ENCODE results near the gene LARGE1. TPM values are rescaled to one million over a fixed set of nuclear protein-coding genes. Genes with fewer than 3 reads are reported as not detected.
A peak's percentile ranks its signal among the peaks of the same experiment; 100 is the strongest.

The LARGE1 gene
- total and polyA plus RNA-seq, 2 of the 13 experiments (the other 11 are each of a cell fraction or from before 2014, with no cell fraction given): 8.4 to 11.0 TPM

DNA sequence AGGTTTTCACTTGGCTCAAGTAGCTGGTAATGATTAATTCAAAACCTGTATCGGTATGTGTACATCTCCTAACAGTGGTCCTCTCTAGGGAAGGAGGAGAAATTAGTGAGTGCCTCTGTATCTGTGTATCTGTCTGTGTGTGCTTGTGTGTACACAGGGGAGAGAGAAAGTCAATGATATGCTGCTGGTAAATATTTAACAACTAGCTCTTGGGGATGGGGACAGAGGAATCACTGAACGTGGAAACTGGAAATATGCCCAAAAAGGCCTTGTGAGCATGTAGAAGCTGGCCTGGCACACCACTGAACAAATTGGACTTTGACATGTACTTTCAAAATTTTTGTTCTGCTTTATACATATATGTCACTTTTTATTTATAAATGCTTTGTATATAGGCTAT is 648.1 kb downstream of the LARGE1 start (continued):
- TF ChIP-seq ARID5B (CRISPR knock-in tag; IDR thresholded peaks at IDR 0.05) (peak; percentile 91), MAFK (conservative IDR thresholded peaks at IDR 0.05 in 1 of 2, IDR thresholded peaks at IDR 0.05 in 1 of 2; ENCODE audit: low read length in 2 of 2) (no peak), ZBTB7B (CRISPR knock-in tag; IDR thresholded peaks at IDR 0.05) (peak; percentile 41; the same call in 1 of the 2 replicates), ZNF432 (CRISPR knock-in tag; IDR thresholded peaks at IDR 0.05; ENCODE audit: borderline replicate concordance) (no peak), ZNF672 (CRISPR knock-in tag; IDR thresholded peaks at IDR 0.05) (no peak), ATAD3A (CRISPR knock-in tag; IDR thresholded peaks at IDR 0.05) (no peak), TGIF2 (CRISPR knock-in tag; IDR thresholded peaks at IDR 0.05) (0 out of 2 replicates have a peak, but pooled peaks have one; percentile 56), ZNF101 (CRISPR knock-in tag; IDR thresholded peaks at IDR 0.05; ENCODE audit: borderline replicate concordance, low read depth) (no peak), NCOR1 (IDR thresholded peaks at IDR 0.05; ENCODE audit: borderline replicate concordance, low read length) (0 out of 2 replicates have a peak, but pooled peaks have one; percentile 57), CBFB (CRISPR knock-in tag; IDR thresholded peaks at IDR 0.05) (no peak), ZNF576 (CRISPR knock-in tag; IDR thresholded peaks at IDR 0.05) (no peak), XRCC5 (optimal IDR thresholded peaks at IDR 0.05; ENCODE audit: low read length) (no peak), SKI (IDR thresholded peaks at IDR 0.05; ENCODE audit: partially characterized antibody) (no peak), SALL2 (CRISPR knock-in tag; IDR thresholded peaks at IDR 0.05) (peak; percentile 67; the same call in 1 of the 2 replicates), NR1H2 (CRISPR knock-in tag; IDR thresholded peaks at IDR 0.05; ENCODE audit: borderline replicate concordance, low read depth) (no peak), RARG (CRISPR knock-in tag; IDR thresholded peaks at IDR 0.05; ENCODE audit: low read depth) (no peak), SKIL (CRISPR knock-in tag; IDR thresholded peaks at IDR 0.05; ENCODE audit: borderline replicate concordance) (no peak), TRAFD1 (CRISPR knock-in tag; IDR thresholded peaks at IDR 0.05; ENCODE audit: borderline replicate concordance) (no peak)
- TF ChIP-seq, protein P1, sequence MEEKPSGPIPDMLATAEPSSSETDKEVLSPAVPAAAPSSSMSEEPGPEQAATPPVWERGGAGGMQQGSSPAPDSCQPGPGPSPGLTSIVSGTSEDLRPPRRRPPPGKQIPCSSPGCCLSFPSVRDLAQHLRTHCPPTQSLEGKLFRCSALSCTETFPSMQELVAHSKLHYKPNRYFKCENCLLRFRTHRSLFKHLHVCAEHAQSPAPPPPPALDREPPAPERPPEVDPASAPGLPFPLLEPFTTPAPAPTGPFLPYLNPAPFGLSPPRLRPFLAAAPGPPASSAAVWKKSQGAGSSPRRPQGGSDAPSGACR (CRISPR knock-in tag; IDR thresholded peaks at IDR 0.05): no peak
- TF ChIP-seq, protein P2, sequence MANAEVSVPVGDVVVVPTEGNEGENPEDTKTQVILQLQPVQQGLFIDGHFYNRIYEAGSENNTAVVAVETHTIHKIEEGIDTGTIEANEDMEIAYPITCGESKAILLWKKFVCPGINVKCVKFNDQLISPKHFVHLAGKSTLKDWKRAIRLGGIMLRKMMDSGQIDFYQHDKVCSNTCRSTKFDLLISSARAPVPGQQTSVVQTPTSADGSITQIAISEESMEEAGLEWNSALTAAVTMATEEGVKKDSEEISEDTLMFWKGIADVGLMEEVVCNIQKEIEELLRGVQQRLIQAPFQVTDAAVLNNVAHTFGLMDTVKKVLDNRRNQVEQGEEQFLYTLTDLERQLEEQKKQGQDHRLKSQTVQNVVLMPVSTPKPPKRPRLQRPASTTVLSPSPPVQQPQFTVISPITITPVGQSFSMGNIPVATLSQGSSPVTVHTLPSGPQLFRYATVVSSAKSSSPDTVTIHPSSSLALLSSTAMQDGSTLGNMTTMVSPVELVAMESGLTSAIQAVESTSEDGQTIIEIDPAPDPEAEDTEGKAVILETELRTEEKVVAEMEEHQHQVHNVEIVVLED (CRISPR knock-in tag; IDR thresholded peaks at IDR 0.05; ENCODE audit: borderline replicate concordance): no peak
